ENCODE measurements around the gene ARMC5. TPM values are rescaled to one million over a fixed set of nuclear protein-coding genes. Genes with fewer than 3 reads are reported as not detected.

ARMC5 gene
- total RNA-seq, 4 donors from 2014 or later, result 2.5 to 7.7 (median 4.4) TPM

- TF ChIP-seq, protein P1, sequence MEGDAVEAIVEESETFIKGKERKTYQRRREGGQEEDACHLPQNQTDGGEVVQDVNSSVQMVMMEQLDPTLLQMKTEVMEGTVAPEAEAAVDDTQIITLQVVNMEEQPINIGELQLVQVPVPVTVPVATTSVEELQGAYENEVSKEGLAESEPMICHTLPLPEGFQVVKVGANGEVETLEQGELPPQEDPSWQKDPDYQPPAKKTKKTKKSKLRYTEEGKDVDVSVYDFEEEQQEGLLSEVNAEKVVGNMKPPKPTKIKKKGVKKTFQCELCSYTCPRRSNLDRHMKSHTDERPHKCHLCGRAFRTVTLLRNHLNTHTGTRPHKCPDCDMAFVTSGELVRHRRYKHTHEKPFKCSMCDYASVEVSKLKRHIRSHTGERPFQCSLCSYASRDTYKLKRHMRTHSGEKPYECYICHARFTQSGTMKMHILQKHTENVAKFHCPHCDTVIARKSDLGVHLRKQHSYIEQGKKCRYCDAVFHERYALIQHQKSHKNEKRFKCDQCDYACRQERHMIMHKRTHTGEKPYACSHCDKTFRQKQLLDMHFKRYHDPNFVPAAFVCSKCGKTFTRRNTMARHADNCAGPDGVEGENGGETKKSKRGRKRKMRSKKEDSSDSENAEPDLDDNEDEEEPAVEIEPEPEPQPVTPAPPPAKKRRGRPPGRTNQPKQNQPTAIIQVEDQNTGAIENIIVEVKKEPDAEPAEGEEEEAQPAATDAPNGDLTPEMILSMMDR (IDR thresholded peaks at IDR 0.05; ENCODE audit: low read depth), result no peak
Observed at GRCh38 chr16:31508706-31509195, 49.5 kb downstream of the ARMC5 start.

- TF ChIP-seq, protein P1 (IDR thresholded peaks at IDR 0.05; ENCODE audit: low read depth), result no peak
Observed at GRCh38 chr16:31513126-31513525, 53.8 kb downstream of the ARMC5 start.

GRCh38 chr16:31513884-31514283, 54.6 kb downstream of the ARMC5 start:
- TF ChIP-seq, protein P1 (IDR thresholded peaks at IDR 0.05; ENCODE audit: low read depth), result no peak

Other genes with a start within 250 kb of the ARMC5 start
- not detected for gene TRIM72, start 245.4 kb upstream of the ARMC5 start, total RNA-seq
- not detected for gene PYDC1, start 242.4 kb upstream of the ARMC5 start, total RNA-seq
- 10 to 100 TPM; 12.4 to 72.2 (median 29.8) TPM for gene ITGAM, start 199.5 kb upstream of the ARMC5 start, total RNA-seq
- 100 to 1,000 TPM in 1 of 4 donors, 1 to 10 TPM in 3; 4.7 to 158 (median 7.3) TPM for gene ITGAX, start 104.3 kb upstream of the ARMC5 start, total RNA-seq
- gene ITGAD, start 66.2 kb upstream of the ARMC5 start, total RNA-seq, result under 1 TPM in 3 of 4 donors, not detected in 1; 0.22 to 0.68 (median 0.65) TPM
- gene COX6A2, start 31.1 kb upstream of the ARMC5 start, total RNA-seq, result not detected
- gene ZNF843, start 16.7 kb upstream of the ARMC5 start, total RNA-seq, result 1 to 10 TPM in 3 of 4 donors, under 1 TPM in 1; 0.98 to 2.4 (median 1.3) TPM
- 10 to 100 TPM; 12.6 to 35.0 (median 19.7) TPM for gene TGFB1I1, start 12.7 kb downstream of the ARMC5 start, total RNA-seq
- gene SLC5A2, start 23.6 kb downstream of the ARMC5 start, total RNA-seq, result not detected
- gene RUSF1, start 48.9 kb downstream of the ARMC5 start, total RNA-seq, result 10 to 100 TPM; 20.2 to 49.2 (median 34.2) TPM
- gene AHSP, start 68.4 kb downstream of the ARMC5 start, total RNA-seq, result 1 to 10 TPM in 1 of 4 donors, not detected in 3; 4.7 TPM